Kidney glomerular epithelial cell (primary cell): ENCODE results near the gene GALNT9.
"Not testable (repeated sequence)": the region's sequence is repeated elsewhere in the genome, so short reads cannot be mapped to it uniquely, and the experiment has no call there.

ENCODE experiments used
- DNase-seq: peaks from one replicate; lab custom pipeline; 2025; lab: John Stamatoyannopoulos, UW

The GALNT9 gene

DNA sequence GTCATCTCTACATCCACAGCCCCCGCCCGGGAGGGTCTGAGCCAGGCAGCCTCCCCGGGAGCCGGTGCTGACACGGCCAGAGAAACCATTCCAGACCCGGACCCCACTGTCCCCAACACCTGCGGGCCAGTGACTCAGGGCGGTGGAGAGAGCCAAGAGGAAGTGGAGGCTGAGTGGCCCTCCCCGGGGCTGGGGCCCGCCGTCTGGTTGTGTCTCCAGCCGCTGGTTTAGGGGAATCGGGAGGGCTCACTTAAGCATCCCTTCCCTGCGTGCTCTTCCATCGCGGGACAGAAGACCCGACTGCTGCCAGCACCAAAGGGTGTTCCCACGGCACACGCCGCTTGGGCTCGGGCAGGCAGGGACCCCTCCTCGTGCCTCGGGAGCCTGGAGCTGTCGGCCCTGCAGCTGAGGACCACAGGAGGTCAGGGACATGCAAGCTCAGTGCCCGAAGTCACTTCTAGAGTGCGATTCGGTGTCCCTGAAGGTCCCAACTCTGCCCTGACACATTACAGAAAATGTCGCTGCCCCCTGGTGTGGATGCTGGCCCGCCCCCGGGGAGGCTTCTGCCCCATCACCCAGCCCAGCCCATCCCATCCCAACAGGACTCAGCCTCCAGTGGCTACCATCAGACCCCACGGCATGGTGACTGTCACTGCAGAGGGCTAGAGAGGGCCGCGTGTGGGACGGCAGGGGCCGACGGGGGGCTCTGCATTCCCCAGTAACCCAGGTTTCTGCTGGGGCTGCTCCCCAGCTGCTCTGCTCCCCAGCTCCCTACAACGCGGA, 50.8 kb downstream of the GALNT9 start:
- DNase-seq: no peak

DNA sequence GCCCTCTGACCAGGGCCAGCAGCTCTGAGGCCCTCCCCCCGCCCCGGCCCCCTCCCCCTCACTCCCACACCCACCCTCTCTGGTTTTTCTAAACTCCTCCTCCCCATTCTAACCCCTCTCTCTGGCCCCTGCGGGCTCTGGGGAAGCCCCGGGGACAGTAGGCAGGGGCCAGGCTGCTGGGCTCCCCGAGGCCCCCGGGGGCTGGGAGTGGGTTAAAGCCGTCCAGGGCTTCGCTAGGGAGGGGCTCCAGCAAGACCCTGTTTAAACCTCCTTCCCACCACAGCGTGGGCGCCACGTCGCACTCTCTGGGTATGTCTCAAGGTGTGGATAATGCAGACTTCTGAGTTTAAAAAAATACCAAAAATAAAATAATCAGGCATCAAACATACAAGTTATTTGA, 51.4 kb downstream of the GALNT9 start:
- no peak for DNase-seq

DNA sequence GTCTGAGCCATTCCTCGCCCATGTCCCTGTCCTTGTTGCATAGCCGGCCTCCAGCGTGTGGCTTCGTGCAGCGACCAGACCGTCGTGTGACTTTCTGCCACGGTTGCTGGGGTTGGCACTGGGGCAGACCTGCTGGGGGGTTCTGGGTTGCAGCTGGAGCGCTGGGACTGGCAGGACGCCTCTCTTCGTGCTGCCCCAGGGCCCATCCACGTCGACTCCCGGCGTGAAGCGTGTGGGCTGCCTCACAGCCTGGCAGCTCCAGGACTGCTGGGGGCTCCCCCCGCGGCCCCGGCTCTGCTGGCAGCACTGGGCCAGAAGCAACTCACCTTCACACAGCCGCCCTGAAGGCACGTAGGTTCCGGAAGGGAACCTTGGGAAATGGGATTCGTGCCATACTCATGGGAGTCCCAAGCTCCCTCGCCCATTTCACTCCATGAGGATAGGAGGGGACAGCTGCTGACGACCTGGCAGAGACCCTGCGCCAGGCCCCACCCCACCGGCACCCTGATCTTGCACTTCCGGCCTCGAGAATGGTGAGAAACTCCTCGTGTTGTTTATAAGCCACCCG, 51.9 kb downstream of the GALNT9 start:
- DNase-seq: no peak

DNA sequence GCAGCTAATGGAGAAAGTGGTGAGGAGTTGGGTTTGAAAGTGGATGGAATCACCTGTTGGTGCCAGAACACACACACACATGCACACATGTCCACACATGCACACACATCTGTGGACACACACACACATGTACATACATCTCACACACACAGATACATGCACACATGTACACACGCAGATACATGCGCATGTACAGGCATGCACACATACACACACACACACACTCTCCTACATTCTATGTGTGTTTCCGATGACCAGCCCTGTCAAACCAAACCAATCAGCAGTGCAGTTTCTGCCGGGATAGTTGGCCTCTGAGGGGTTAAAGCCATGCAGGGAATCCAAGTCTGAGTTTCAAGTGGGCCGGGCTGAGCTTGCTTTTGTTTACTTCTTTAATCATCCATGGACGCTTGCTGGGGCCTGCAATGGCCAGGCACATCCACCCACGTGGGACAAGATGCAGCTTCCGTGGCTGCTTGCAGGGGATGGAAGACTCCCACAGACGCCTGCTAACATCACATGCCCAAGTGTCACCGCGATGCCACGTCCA, 52.5 kb downstream of the GALNT9 start:
- no peak for DNase-seq

DNA sequence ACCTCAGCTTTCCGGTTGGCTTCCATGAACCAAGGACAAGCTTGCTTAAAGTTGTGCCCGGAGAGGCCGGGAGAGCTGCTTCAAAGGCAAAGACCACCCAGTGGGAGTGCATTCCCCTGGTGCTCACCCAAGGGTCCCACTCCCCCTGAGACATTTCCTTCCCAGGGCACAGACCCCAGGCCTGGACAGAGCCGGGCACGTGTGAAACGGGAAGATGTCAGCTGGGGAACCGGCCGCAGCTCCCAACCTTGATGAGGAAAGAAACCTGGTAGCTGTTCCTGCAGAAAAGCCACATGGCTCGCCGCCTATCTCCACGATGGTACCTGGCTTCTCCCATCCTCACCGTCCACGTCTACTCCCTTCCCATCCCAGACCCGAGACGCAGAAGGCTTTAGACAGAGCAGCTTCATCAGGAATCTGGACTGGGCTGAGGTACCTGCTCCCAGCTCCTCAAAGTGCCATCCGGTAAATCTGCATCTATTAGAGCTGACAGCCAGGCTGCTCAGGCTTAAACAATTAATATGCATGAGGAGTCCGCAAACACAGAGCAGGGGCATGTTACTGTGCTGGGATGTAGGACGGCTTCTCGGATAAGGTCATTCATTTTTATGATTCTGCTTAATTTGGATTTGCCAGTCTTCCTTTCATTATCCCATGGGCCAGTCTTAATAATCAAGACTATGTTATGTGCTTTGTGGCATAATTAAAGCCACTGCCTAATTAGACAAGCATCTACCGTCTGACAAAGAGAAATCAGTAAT, 53.1 kb downstream of the GALNT9 start:
- no peak for DNase-seq

DNA sequence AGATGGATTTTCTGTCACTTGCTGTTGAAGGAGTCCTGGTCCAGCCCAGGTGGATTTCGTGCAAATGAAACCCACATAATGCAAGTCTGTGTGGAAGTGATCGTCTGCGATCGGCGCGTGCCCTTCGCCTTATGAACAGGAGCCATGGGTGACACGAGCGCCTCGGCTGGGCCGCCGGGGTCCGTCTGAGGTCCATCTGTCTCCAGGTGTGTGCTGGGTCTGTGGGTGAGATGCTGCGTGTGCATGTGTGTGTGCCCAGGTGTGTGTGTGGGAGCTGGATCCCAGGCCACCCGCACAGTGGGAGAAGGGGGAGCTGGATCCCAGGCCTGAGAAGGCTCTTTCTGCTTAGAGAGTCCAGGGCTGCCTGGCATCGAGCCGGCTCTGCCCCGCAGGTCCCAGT, 53.8 kb downstream of the GALNT9 start:
- no peak for DNase-seq

DNA sequence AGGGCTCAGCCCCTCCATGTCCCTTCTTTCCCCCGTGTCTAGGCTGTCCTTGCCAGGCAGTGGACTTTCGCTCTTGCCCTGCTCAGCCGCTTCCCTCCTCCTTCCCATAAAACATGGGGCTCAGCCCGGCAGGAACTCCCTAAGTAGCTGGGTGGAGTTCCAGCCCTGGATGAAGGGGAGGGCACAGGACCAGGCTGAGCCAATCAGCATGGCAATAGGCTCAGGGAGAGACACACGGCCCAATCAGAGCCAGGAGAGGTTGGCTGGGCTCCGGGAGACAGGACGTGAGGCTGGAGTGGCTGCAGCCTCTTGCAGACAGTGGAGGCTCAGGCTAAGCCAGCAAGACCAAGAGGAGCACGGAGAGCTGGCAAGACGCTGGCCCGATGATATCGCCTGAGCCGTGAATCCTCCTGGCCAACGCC, 54.3 kb downstream of the GALNT9 start:
- no peak for DNase-seq

DNA sequence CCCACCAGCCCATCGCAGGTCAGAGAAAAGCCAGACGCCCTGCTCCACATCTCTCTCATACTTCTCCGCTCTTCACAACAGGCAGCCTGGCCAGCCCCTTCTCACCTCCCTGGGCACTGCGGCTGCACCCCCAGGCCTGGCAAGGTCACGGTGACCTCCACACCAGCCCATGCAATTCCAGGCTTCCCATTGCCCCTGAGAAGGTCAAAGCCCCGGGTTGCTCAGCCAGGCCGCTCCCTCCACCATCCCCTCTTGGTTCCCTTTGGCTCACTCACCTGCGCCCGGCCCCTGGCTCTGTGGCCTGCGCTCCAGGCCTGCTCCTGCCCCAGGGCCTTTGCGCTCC, 55.4 kb downstream of the GALNT9 start:
- no peak for DNase-seq

DNA sequence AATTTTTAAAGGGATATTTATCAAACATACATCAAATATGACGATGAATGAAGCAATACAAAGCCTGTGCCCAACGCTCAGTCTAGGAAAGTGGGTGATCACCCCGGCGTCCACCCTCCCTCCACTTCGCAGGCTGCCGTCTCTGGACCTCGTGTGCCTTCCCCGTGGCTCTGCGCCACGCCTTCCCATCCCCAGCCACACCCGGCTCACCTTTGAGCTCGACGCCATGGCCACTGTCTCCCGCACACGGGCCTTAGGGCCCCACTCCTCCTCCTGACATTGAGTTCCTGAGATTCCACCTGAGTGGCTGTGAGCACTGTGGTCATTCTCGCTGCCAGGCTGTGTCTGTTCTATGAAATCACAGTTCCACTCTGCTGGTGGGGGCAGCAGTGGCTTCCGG, 56.7 kb downstream of the GALNT9 start:
- no peak for DNase-seq

DNA sequence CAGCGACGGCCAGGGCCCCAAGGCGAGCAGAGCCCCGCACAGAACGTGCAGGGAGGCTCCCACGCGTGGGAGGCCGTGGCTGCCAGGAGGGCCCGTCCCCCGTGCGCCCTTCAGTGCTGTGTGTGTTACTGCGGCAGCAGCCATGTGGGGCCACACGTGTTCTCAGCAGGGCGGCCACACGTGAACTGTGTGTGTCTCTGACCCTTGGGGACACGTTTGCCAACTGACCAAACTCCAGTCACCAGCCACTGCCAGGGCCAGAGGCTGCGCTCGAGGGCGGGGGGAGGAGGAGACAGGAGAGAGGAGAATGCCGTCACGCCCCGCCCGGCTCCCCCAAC, 57.7 kb downstream of the GALNT9 start:
- DNase-seq: no peak

DNA sequence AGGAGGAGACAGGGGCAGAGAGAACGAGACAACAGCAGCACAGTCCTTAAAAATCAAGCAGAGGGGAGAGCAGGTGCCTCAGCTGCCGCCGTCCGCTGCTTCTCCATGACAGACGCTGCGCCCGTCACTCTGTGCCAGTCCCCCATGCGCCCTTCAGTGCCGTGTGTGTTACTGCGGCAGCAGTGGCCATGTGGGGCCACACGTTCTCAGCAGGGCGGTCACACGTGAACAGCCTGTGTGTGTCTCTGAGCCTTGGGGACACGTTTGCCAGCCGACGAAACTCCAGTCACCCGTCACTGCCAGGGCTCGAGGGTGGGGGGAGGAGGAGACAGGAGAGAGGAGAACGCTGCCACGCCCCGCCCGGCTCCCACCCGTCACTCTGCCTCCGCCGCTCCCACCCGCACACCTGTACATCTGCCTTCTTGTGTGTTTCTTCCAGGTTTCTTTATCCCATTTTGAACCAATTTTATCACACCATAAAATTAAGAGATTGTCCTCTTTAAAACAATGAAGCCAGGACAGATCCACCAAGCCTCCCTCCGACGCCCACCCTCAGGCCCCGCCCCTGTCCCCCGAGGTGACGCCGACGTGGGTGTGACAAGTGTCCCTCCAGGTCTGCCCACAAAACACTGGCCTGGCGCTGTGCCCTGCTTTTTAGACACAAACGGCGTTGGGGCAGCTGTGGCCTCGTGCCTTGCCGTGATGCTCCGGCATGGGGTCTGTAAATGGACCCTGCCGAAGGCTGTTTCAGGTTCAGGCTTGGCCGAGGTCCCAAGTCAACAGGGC, 58.2 kb downstream of the GALNT9 start:
- no peak for DNase-seq

DNA sequence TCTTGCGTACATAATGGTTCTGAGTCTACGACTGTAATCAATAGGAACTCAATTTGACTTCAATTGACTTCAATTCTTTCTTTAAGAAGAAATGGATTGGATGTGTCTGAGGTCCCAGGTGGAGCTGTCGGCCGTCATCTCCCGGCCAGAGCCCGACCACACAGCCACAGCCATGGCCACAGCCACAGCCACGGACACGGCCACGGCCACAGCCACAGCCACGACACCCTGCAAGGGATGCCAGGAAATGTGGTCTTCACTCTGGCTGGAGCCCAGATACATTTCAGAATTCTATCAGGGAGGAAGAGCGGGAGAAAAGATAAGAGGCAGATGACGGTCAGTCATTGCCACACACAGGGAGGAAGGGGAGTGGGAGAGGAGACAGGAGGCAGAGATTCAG, 58.9 kb downstream of the GALNT9 start:
- DNase-seq: no peak

DNA sequence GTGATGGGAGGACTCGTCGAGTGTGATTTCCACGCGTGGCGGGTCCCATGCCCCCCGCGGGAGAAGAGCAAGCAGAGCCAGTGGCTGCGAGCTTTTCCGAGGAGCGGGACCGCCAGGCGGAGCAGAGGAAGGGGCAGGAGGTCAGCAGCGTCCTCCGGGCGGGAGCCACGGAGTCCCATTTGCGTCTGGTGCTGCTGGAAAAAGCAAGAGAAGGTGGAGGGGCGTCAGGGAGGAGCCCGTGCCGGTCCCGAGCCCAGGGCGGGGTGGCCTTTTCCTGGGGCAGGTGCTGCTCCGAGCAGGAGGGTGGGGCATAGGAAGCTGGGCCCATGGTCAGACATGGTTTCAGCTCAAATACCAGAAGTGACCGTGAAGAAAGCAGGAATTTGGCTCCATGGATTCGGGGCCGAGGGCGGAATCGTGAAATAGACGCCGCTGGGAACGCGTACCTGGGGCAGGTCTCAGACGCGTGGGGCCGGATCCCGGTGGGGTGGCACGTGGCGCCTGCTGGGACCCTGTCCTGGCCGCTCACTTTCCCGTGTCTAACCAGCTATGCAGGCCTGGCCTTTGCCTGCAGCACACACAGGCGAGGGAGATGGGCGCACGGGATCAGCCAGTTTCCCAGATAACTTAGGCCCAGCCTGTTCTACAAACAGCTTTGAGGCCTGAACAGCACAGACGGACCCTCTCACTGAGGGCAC, 60.0 kb downstream of the GALNT9 start:
- DNase-seq: no peak

DNA sequence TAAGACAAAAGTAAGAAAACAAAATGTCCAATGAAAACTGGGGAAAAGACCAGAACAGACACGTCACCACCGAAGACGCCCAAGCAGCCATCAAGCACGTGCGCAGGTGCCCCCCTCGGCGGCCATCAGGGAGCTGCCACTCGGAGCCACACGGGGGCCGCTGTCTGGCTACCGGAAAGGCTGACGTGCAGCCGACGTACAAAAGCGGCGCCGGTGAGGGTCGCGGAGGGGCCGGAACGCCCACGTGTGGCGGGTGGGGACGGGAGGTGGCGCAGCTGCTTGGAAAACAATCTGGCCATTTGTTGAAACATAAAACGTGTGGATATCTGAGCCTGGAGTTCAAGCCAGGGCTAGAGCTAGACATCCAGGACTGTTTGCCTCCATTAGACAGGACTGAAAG, 60.7 kb downstream of the GALNT9 start:
- no peak for DNase-seq

DNA sequence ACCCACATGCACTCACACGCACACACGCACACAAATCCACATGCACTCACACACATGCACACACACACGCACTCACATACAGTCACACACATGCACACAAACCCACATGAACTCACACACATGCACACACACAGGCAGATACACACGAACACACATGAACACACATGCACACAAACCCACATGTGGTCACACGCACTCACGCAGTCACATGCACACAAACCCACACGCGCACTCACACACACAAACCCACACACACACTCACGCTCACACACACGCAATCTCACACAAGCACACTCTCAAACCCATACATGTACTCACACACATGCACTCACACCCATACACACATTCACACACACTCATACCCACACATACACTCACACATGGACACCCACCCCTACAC, 61.5 kb downstream of the GALNT9 start:
- DNase-seq: no peak

DNA sequence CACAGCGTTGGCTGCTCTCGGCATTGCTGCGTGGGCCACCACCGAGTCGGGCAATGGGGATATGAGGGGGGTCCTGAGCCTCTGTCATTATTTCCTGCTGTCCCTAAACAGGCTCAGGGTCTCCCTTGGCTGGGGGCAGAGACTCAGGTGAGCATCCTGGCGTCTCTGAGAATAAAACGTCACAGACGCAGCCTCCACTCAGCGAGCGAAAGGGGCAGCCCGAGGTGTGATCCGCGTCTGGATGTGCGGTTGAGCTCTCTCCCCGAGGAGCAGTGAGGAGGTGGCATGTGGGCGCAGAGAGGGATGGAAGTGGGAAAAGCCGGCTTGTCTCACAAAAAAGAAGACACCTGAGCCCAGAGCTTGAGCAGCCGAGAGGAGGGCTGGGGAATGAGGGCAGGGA, 62.6 kb downstream of the GALNT9 start:
- no peak for DNase-seq

DNA sequence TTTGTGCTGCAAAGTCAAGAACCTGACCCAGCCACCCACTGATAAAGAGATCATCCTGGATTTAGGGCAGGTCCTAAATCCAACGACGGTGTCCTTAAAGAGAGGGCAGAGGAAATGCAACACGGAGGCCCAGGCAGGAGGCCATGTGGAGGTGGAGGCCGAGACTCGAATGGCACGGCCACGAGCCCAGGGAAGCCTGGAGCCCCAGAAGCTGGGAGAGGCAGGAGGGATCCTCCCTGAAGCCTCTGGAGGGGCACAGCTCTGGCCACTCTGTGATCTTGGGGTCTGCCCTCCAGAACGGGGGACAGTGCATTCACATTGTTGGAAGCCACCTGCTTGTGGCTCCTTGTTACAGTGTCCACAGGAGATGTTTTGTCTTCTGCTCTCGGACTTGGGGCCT, 63.0 kb downstream of the GALNT9 start:
- DNase-seq: no peak

DNA sequence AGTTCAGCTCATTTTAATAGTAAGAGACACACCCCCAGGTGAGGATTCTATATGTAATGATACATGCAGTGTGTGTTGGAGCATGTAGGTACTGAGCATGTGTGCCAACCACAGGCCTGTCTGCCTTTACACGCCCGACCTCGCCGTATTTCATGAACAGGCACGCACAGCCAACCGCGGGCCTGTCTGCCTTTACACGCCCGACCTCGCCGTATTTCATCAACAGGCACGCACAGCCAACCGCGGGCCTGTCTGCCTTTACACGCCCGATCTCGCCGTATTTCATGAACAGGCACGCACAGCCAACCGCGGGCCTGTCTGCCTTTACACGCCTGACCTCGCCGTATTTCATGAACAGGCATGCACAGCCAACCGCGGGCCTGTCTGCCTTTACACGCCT, 63.6 kb downstream of the GALNT9 start:
- not testable (repeated sequence) for DNase-seq

DNA sequence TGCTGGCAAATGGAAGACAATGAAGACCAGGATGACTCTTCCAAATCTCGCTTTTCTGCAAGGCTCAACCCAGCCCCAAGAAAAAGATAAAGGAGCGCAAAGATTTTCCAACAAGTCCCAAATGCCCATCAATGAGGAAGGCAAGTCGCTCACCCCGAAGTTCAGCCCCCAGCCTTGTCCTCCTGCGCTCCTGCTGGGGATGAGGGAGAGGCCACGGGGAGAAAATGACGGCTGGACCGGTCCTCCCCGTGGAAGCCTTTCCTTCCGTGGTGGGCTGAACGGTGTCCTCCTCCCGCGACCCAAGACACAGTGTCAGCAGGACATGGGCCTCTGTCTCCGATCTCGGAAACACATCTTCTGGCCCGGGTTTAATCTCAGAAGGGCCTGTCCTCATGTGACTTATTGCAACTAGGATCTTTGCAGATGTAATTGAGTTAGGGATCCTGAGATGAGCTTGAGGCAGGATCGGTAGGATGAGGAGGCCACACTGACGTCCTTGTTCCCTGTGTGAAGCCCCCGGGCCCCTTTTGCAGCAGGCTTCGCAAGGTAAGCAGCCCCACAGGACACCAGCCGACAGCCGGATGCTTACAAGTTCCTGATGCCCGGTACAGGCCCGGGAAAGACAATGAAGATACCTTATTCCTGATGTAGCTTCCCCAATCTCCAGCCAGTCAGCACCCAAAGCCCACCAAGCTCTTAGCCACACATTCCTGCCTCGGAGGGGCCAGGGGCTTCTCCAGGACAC, 64.2 kb downstream of the GALNT9 start:
- DNase-seq: no peak

DNA sequence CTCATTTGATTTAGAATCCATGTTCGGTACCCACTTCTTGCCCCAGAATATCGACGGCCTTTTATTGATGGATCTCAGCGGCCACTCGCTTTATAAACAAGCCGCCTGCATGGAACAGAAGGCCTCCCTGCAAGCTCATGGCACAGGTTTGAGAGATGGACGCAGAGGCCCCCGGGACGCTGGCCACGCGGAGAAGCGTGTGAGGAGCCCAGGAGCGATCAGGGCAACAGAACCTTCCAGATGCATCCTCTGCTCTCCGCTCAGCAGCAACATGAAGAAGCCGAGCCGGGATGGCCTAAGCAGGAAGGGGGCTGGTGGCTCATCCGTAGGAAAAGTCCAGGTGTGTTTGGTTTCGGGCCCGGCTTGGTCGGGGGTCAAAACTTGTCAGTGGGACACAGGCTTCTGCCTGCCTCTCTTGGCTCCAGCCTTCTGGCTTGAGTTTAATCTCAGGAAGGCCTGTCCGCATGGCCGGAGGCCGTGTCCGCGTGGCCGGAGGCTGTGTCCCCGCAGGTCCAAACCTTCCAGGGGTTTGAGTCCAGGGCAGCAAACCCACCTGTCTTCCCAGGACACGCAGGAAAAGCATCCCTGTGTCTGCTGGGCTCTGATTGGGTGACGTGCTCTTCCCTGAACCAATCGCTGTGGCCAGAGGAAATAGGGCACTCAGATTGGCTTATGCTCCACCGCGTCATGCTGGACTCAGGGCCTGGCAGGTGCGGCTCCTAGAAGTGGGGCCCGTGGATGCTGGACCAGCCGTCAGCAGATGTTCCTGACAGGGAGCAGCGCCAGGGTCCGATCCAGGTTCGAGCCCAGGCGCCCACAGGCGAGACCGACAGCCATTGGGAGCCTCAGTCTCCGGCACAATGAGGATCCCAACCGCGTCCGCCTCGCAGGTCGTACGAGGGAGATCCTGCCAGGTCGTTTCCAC, 65.0 kb downstream of the GALNT9 start:
- DNase-seq: no peak
